GM18499 (cell line): ENCODE results near the gene CD163.
"Not testable (repeated sequence)": the region's sequence is repeated elsewhere in the genome, so short reads cannot be mapped to it uniquely, and the experiment has no call there.

Experiments used
- ATAC-seq: cut with Tn5 transposase; IDR thresholded peaks from one replicate; pipeline ENCODE4 v1.9.1; 2021; ENCODE audit warnings: moderate number of reproducible peaks; ENCODE audit not compliant: insufficient read depth, unreplicated experiment

The CD163 gene

DNA sequence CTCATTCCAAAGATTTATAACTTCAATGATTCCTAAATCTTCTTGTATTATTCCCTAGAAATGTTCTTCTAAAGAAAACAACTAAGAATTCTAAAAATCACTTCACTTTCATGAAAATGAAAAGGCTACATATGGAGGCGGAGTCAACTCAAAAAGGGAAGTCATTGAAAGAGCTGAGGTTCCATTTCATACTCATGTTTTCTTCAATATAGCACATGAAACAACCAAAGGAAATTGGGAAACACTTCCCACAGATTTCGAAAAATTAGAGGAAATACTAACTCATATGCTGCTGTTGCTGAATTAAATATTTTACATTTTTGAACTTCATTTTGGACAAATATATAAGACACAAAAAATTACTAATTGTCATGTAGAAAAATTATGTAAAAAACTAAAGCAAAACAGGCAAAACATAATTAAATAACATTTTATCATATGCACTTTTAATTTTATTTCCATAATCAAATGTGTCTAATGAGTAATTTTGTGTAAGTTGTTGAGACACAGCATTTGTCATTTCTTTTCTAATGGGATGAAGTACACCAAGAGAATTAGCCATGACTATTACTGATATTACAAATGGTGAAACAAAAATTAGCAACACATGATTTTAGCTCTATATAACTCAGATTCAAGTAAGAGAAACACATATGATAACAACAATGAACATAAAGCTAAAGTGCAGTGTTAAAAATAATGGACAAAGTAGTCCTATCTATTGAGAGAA lies at the start of gene CD163:
TSS of gene CD163 (minus strand) at position 92 of the 730 bp plus-strand sequence. CDS start at position 5, 87 bp downstream.
- ATAC-seq, result no peak

DNA sequence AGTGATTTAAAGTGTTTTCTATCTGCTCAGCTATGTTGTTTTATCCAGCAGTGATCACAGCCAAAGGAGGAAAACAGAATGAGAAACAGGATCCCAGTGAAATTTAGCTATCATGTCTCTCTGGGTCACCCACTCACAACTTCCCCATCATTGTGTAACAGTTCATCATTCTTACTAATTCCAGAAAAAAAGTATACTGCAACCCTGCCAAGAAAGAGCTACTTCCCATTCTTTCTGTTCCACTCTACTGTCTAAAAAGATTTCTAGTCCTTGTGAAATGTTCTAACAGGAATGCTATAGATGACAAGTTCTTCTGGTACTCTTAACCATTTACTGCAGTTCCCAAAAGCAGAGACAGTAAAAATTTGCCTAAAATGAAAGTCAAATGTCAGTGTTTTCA lies 39.2 kb upstream of the CD163 start:
- ATAC-seq, result no peak

DNA sequence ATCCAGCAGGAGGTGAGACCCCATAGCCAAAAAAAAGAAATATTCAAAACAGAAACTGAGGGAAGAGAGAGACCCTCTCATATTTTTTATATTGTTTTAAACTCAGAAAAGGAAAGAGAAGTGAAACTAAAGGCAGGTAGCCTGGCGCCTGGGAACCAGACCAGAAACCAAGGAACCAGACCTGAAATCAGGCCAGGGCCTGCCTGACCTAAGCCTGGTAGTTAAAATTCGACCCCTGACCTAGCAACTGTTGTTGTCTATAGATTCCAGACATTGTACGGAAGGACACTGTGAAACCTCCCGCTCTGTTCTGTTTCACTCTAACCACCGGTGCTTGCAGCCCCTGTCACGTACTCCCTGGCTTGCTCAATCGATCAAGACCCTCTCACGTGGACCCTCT lies 38.5 kb upstream of the CD163 start:
- ATAC-seq, result no peak

DNA sequence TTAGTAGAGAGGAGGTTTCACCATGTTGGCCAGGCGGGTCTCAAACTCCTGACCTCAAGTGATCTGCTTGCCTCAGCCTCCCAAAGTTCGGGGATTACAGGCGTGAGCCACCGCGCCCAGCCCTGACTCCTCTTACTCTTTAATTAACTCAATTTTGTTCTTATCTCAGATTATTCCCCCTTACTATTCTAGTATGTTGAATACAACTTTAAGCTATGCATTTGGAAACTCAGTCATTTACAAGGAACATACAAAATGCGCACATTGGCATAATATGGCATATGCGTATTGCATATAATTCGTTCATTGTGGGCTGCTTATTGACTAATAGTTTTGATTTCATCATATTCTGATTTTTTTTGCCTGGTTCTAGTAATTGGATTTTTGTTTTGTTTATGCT lies 10.8 kb upstream of the CD163 start:
- ATAC-seq, result no peak

DNA sequence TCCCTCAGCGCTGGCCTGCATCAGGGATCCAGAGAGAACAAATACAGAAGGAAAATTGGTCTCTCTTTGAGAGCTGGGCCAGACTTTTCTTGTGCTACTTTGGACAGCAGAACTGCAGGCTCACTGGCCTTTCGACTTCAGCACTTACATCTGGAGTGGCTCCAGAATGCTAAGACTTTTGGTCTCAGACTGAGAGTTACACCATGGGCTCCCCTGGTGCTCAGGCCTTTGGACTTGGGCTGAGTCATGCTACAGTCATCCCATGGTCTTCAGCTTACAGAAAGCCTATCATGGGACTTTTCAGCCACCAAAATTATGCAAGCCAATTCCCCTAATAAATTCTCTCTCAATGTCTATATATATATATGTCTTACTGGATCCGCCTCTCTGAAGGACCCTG lies 9.0 kb upstream of the CD163 start:
- ATAC-seq, result no peak

DNA sequence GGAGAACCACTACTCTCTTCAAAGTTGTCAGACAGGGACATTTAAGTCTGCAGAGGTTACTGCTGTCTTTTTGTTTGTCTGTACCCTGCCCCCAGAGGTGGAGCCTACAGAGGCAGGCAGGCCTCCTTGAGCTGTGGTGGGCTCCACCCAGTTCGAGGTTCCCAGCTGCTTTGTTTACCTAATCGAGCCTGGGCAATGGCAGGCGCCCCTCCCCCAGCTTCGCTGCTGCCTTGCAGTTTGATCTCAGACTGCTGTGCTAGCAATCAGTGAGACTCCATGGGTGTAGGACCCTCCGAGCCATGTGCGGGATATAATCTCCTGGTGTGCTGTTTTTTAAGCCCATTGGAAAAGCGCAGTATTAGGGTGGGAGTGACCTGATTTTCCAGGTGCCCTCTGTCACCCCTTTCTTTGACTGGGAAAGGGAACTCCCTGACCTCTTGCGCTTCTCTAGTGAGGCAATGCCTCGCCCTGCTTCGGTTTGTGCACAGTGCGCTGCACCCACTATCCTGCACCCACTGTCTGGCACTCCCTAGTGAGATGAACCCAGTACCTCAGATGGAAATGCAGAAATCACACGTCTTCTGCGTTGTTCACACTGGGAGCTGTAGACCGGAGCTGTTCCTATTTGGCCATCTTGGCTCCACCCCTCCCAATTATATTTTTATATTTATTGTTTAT lies 6.4 kb upstream of the CD163 start:
- not testable (repeated sequence) for ATAC-seq

DNA sequence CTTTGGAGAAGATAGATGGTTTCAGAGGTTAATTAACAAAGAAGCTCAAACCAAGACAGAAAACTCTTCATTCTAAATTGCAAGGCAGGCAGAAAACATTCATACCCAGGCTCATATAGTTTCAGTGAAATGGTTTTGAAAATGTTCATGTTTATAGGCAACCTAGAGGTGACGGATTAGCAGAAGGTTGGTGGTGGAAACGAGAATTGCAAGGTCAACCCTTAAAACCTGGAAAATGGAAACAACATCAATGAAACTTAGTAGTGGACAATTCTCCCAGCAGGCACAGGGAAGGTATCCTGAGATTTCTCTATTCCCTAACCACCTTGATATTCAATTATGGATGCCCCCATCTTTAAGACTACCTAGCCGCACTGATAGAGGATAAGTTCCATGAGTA lies 965 bp downstream of the CD163 start:
- no peak for ATAC-seq

DNA sequence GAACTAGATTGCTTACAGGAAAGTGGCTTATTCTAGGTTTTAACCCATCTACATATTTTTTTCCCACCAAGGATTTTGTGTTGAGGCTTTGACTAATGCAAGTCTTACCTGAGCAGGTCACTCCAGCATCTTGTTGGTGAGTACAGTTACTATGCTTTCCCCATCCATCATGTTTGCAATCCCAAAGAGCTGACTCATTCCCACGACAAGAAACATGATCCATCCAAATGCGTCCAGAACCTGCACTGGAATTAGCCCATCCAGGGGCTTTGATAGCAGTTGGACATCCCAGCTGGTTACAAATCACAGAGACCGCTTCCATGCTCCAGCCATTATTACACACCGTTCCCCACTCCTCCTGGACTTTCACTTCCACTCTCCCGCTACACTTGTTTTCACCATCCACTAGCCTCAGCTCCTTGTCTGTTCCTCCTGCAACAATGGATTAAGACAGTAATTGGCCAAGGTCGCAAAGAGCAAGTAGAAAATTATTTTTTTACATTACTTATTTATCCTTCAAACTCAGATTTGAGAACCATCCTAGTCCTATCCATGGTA lies 2.5 kb downstream of the CD163 start:
- ATAC-seq, result no peak

DNA sequence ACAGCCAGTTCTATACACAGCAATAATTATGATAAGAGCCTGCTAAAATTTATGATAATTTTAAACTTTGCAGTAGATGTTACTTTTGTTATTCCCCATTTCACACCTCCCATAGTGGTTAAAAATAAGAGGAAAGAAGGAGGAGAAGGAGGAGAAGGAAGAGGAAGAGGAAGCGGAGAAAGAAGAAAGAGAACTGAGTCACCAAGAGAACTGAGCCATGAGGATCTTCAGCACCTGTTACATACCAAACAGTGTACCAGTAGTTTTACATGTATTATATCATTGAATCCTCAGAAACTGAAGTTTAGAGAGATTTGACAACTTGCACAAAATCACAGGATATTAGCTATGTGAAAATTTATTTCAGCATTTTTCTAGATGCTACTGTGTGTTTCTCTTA lies 3.9 kb downstream of the CD163 start:
- no peak for ATAC-seq

DNA sequence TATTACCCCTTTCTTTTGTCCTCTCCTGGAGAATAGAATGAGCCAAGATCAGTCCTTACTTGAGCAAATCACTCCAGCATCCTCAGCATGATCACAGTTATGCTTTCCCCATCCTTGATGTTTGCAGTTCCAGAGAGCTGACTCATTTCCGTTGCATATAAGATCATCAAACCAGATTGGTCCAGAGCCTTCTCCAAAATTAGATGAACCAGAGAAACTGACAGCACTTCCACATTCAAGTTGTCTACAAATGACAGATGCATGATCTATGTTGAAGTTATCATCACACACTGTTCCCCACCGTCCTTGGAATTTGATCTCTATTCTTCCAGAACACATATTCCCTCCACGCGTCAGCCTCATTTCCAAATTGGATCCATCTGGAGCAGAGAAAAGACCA lies 4.8 kb downstream of the CD163 start:
- no peak for ATAC-seq

DNA sequence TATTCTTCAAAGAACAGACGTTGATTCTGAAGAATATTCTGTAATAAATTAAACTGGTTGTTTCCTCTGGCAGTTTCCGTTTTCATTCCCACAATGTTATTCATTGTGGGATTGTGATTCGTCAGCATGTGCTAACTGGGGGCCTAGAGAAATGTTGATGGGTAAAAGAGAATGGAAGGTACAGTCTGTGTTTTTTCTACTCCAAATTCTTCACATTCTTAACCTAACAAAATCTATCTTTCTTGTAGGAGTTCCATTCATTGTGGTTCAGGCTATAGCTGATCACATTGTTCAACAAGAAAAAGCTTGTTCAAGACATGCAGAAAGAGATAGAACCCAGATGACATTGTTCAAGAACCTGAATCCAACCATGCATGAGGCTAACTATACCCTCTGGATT lies 5.9 kb downstream of the CD163 start:
- no peak for ATAC-seq

DNA sequence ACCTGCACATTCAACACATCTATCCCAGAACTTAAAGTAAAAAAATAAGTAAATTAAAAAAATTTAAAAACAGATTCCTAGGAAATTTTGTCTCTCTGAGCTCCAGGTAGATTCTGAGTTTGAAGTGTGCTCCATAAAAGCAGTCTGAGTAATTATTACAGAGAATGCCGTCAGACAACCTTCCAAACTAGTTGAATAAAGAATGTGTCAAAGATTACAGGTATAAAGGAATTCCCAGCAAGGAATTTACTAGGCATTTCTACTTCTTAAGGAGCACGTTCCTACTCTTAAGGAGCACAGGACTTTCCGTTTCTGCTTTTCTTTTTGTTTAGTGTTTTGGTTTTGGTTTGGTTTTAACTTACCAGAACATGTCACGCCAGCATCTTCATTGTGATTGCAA lies 7.1 kb downstream of the CD163 start:
- no peak for ATAC-seq

DNA sequence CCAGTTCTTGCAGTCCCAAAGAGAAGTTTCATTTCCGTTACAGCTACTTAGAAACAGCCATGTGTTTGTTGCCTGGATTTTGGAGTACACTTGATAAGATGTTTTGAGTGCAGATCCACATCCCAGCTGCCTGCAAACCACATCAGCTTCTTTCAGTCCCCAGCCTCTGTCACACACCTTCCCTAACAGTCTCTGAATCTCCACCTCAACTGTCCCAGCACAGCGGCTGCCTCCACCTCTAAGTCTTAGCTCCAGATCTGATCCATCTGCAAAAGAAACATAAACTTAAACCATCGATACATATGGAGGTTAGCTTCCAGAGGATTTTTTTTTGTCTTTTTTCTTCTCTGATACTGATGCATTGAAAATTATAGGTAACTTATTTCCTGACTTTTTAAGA lies 8.4 kb downstream of the CD163 start:
- no peak for ATAC-seq

DNA sequence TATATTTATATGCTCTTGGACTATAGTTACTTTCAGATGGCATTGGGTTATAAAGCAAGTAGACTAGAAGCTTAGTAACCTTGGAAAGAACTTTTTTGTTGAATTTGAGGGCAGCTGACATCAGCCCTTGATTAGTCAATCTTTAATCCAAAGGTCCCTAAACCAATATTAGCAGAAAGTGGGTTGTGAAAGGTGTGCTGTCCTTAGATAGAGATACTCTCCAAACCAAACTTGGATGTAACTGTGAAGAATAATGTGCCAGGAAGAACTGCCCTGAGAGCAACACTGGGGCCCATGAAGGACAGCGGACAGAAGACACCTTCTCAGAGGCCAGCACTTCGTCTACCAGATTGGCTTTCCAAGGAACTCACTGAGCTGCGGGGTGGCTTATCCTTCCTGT lies 10.6 kb downstream of the CD163 start:
- no peak for ATAC-seq

DNA sequence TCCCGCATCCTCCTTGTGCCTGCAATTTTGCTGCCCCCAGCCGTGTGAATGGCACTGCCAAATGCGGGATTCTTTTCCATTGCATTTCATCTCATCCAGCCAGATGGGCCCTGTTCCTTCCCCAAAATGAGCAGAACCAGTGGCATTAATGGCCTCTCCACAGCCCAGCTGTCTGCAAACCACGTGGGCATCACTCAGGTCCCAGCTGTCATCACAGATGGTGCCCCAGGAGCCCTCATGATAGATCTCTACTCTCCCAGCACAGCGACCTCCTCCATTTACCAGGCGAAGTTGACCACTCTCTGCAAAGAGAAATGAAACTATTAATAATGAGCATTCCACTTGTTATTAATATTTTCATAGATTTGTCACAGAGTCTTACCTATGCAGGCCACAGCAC lies 17.1 kb downstream of the CD163 start:
- no peak for ATAC-seq

DNA sequence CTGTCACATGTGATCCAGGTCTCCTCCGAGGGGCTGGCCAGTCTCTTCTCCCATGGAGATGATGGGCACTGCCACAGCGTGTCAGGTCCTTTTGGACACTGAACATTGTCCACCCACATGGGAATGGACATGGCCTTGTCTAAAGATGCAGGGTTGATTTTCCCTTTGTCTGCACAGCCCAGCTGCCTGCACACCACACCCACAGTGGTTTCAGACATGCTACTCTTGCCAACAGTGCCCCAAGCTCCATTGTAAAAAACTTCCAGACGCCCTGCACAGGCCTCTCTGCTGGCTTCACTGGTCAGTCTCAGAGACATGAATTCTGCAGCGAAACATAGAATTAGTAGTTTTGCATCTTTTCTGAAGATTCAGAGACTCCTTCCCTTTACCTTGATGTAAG lies 18.5 kb downstream of the CD163 start:
- ATAC-seq, result no peak

DNA sequence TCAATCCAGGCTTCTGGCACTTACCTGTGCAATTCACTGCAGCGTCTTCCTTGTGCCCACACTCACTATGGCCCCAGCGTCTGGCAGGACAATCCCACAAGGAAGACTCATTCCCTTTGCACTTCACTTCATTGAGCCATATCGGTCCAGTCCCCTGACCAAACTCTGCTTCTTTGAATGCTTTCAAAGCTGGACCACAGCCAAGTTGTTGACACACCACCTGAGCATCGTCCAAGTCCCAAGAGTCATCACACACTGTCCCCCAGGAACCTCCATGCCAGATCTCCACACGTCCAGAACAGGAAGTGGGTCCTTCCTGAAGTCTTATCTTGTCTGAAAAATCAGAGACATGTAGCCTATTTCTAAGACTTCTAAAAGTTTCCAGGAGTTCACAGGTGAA lies 20.2 kb downstream of the CD163 start:
- ATAC-seq, result no peak

DNA sequence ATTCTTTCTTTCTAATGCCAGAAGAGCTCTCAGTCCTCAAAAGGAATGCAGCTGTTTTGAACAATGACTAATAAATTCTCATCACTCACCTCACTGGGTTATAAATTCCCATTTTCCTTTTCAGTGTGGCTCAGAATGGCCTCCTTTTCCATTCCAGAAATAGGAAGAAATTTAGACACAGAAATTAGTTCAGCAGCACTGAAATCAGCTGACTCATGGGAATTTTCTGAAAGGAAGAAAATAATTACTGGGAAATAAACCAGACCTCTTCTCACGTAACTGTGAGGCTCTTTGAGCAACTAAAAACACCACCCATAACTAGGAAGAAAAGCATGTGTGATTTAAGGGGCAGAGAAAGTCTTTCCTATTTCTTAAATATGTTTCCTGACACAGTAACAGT lies 23.8 kb downstream of the CD163 start:
- ATAC-seq, result no peak

DNA sequence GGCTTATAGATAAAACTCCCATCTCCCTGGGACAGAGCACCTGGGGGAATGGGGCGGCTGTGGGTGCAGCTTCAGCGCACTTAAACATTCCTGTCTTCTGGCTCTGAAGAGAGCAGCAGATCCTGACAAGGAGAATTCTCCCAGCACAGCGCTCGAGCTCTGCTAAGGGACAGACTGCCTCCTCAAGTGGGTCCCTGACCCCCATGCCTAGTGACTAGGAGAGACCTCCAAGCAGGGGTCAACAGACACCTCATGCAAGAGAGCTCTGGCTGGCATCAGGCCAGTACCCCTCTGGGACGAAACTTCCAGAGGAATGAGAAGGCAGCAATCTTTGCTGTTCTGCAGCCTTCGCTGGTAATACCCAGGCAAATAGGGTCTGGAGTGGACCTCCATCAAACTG lies 31.5 kb downstream of the CD163 start:
- ATAC-seq, result no peak

DNA sequence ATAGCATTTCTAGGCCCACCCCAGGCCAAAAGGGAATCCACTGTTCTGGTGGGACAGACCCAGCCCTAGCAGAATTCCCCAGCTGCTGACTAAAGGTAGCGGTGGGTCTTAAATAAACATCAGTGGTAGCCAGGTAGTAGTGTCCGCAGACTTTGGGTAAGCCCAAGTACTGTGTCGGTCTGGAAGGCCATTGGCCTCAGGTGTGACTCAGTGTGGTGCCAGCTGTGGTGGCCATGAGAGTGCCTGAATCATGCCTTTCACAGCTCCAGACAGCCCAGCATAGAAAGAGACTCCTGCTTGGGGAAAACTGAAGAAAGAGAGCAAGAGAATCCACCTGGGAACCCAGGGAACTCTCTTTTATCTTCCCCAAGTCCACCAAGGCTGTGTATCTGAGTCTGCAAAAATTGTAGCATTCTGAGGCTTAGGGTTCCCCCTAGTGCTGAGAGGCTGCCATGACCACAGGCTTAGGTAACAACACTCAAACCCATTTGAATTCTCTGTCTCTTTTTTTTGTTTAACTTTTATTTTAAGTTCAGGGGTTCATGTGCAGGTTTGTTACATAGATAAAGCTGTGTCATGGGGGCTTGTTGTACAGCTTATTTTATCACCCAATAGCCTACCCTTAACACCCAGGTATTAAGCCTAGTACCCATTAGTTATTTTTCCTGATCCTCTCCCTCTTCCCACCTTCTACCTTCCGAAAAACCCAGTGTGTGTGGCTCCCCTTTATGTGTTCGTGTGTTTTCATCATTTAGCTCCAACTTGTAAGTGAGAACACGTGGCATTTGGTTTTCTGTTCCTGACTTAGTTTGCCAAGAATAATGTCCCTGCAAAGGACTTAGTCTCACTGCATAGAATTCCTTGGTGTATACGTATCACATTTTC lies 43.0 kb downstream of the CD163 start:
- no peak for ATAC-seq

DNA sequence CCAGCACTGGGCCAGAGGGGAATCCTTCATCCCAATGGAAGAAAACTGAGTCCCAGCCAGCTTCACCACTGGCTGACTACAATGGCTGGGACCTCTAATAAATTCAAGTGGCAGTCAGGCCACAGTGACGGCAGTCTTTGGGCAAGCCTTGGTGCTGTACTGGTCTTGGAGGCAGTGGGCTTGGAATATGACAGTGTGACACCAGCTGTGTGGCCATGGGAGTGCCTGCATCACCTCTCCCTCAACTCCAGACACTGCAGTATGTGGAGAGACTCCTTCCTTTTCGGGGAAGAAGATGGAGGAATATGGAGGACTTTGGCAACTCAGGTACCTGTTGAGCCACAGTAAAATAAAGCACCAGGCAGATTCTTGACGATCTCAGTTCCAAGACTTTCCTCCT lies 43.6 kb downstream of the CD163 start:
- ATAC-seq, result no peak
